K562 (cell line): Measurements from ENCODE around the gene COL26A1. TPM values are rescaled to one million over a fixed set of nuclear protein-coding genes. Genes with fewer than 3 reads are reported as not detected.
A peak's percentile ranks its signal among the peaks of the same experiment; 100 is the strongest.

Experiments used
- ATAC-seq: fragments of 200-7000 bp; cut with Tn5 transposase; 3 replicates; pipeline ENCODE4 v1.9.1; 2020; ENCODE audit warnings: moderate library complexity
- BruUV-seq: library from RNA; stranded (reverse); fragments of 400-500 nt; replicated peaks from 2 replicates; lab custom pipeline; 2021; lab: Mats Ljungman, UMichigan
- CTCF ChIA-PET: fragments of 300-600 bp; formaldehyde crosslinking; extraction: SDS; loops from one replicate; lab custom pipeline; 2021; ENCODE audit warnings: low intra/inter-chr PET ratio; lab: Yijun Ruan, JAX
- POLR2A ChIA-PET: fragments of 300-600, 350-650 bp; sonication (Branson Sonifier 250); formaldehyde crosslinking; extraction: SDS; loops from one replicate; lab custom pipeline; 2021; ENCODE audit warnings: antibody characterized with exemption, inconsistent platforms; lab: Yijun Ruan, JAX
- DNase-seq, 4 experiments: peaks; one replicate each; pipeline versions ENCODE4 v3.0.0 to v3.0.0-alpha.2; 2011 to 2018; ENCODE audit warnings: low spot score in 3 of 4, mixed read lengths in 3 of 4; ENCODE audit errors: extremely low read depth in 1 of 4
- FAIRE-seq: peaks from 2 replicates; lab custom pipeline; 2011; peaks lifted over from hg19 to GRCh38; lab: Jason Lieb, UNC
- H2AFZ ChIP-seq: 2 replicates; pipeline ENCODE4 v1.6.0; 2011; ENCODE audit warnings: low read depth, low read length, control low read depth, inconsistent platforms
- H3K27ac ChIP-seq: fragments of 200-600 bp; 3 replicates; pipeline ENCODE4 v1.8.0; 2011; ENCODE audit warnings: low read depth, mild to moderate bottlenecking, control low read depth, inconsistent platforms, low read length, moderate library complexity, mixed read lengths; ENCODE audit errors: extremely low read depth
- H3K27me3 ChIP-seq, 2 experiments: fragments of 300-600 bp in 1 of 2; 2 replicates in 1 of 2; 3 replicates in 1 of 2; pipeline versions ENCODE4 v1.6.0 to v1.8.0; 2011; ENCODE audit warnings: inconsistent platforms in 2 of 2, low read length in 2 of 2, mild to moderate bottlenecking in 1 of 2, mixed read lengths in 1 of 2, moderate library complexity in 1 of 2; ENCODE audit not compliant: control insufficient read depth in 2 of 2, insufficient read depth in 2 of 2
- H3K36me3 ChIP-seq: fragments of 300-600 bp; 3 replicates; pipeline ENCODE4 v1.8.0; 2011; ENCODE audit warnings: mild to moderate bottlenecking, low read length, inconsistent platforms; ENCODE audit not compliant: control insufficient read depth, insufficient read depth
- H3K4me1 ChIP-seq, 2 experiments: fragments of 200-600 bp in 1 of 2; replicated peaks in 1 of 2; 2 replicates in 1 of 2; 3 replicates in 1 of 2; pipeline versions ENCODE4 v1.5.1 to v1.8.0; 2011; ENCODE audit warnings: inconsistent platforms in 2 of 2, low read length in 2 of 2, mild to moderate bottlenecking in 1 of 2, mixed read lengths in 1 of 2, moderate library complexity in 1 of 2; ENCODE audit not compliant: control insufficient read depth in 2 of 2, insufficient read depth in 2 of 2
- H3K4me2 ChIP-seq: 2 replicates; pipeline ENCODE4 v1.6.1; 2011; ENCODE audit warnings: low read length, control low read depth, inconsistent platforms, mixed read lengths; ENCODE audit not compliant: insufficient read depth
- H3K4me3 ChIP-seq: fragments of 200-600 bp; sonication (generic), shearing (Covaris generic); 2 replicates; pipeline ENCODE4 v1.5.1; 2016; ENCODE audit warnings: control low read depth, inconsistent platforms
- H3K79me2 ChIP-seq: fragments of 200-600 bp; 3 replicates; pipeline ENCODE4 v1.8.0; 2011; ENCODE audit warnings: low read length, inconsistent platforms; ENCODE audit not compliant: control insufficient read depth, insufficient read depth
- H3K9ac ChIP-seq, 2 experiments: 2 replicates each; pipeline versions ENCODE4 v1.6.0 to v1.6.1; 2011; ENCODE audit warnings: low read depth in 2 of 2, low read length in 2 of 2, control low read depth in 1 of 2, inconsistent platforms in 1 of 2, mild to moderate bottlenecking in 1 of 2, mixed read lengths in 1 of 2; ENCODE audit not compliant: insufficient read depth in 1 of 2
- H3K9me1 ChIP-seq: one replicate; pipeline ENCODE4 v1.6.0; 2011; ENCODE audit warnings: inconsistent platforms, mild to moderate bottlenecking, low read length, moderate library complexity; ENCODE audit not compliant: control insufficient read depth, insufficient read depth
- H3K9me3 ChIP-seq: replicated peaks from 2 replicates; pipeline ENCODE4 v1.5.1; 2011; ENCODE audit warnings: low read depth, low read length, inconsistent platforms; ENCODE audit not compliant: control insufficient read depth, insufficient read depth
- H4K20me1 ChIP-seq: replicated peaks from 2 replicates; pipeline ENCODE4 v1.6.1; 2011; ENCODE audit warnings: low read length, inconsistent platforms, mixed read lengths; ENCODE audit not compliant: control insufficient read depth, insufficient read depth
- CBX8 ChIP-seq: fragments of 200-600 bp; sonication (generic); IDR thresholded peaks from 2 replicates; pipeline ENCODE4 v1.6.1; 2012; ENCODE audit warnings: borderline replicate concordance, mixed run types, low read depth, mild to moderate bottlenecking, moderate library complexity, mixed read lengths, low read length, control low read depth, inconsistent platforms; ENCODE audit not compliant: poor library complexity, severe bottlenecking; ENCODE audit errors: extremely low read depth
- KLF6 ChIP-seq: fragments of 250-450 bp; sonication (Bioruptor Pico); IDR thresholded peaks from 2 replicates; pipeline ENCODE4 v1.4.0; 2020; ENCODE audit warnings: mild to moderate bottlenecking, moderate library complexity, borderline replicate concordance
- MAFK ChIP-seq: IDR thresholded peaks from 2 replicates; pipeline ENCODE4 v1.6.1; 2011; ENCODE audit warnings: low read length, improper control_type of control experiment
- MIER1 ChIP-seq: fragments of 450-650 bp; IDR thresholded peaks from 2 replicates; pipeline ENCODE4 v1.6.1; 2016; ENCODE audit warnings: antibody characterized with exemption, mild to moderate bottlenecking, low read depth
- NCOA2 ChIP-seq, 2 experiments: fragments of 450-650 bp; IDR thresholded peaks; 2 replicates each; pipeline ENCODE4 v1.6.1; 2018; ENCODE audit warnings: mild to moderate bottlenecking in 2 of 2, moderate library complexity in 1 of 2; ENCODE audit not compliant: partially characterized antibody in 2 of 2
- RCOR1 ChIP-seq, 2 experiments: IDR thresholded peaks; 2 replicates each; pipeline ENCODE4 v1.6.1; 2012; ENCODE audit warnings: low read depth in 2 of 2, low read length in 2 of 2, borderline replicate concordance in 1 of 2, improper control_type of control experiment in 1 of 2
- ZNF263 ChIP-seq: sonication (generic); formaldehyde crosslinking; IDR thresholded peaks from 2 replicates; pipeline ENCODE4 v1.8.0; 2022; ENCODE audit warnings: mild to moderate bottlenecking, missing genetic modification reagents, borderline replicate concordance
- ZNF507 ChIP-seq: conservative IDR thresholded peaks from 2 replicates; pipeline ENCODE4 v1.6.1; 2017; ENCODE audit warnings: missing genetic modification characterization, missing compliant biosample characterization
- ZNF740 ChIP-seq, 3 experiments: fragments of 200-800 bp in 1 of 3; sonication (Bioruptor generic) in 1 of 3; sonication (generic) in 1 of 3; formaldehyde crosslinking in 1 of 3; IDR thresholded peaks; 2 replicates each; pipeline versions ENCODE4 v1.6.1 to v1.8.0; 2016 to 2022; ENCODE audit warnings: mild to moderate bottlenecking in 2 of 3, missing compliant biosample characterization in 2 of 3, missing genetic modification characterization in 2 of 3, missing genetic modification reagents in 1 of 3
- WGBS: fragments of 100-300 bp; shearing (Covaris generic); methylation state at CpG from one replicate; pipeline ENCODE4 v1.1.6; 2016; ENCODE audit warnings: low coverage, mixed read lengths; ENCODE audit not compliant: insufficient coverage; ENCODE audit errors: missing lambda C conversion rate; 5-methylcytosine and 5-hydroxymethylcytosine counted together
- in situ Hi-C: fragments of 300-500 bp; cut with MboI; formaldehyde crosslinking; loops from 4 replicates; pipeline ENCODE4 v1.15.0; 2018; ENCODE audit warnings: inconsistent platforms, mixed read lengths
- intact Hi-C: fragments of 100-400 bp; cut with micrococcal nuclease; formaldehyde crosslinking; loops from 2 replicates; pipeline ENCODE4 v1.14.2; 2022
- polyA plus RNA-seq, 8 experiments: library from polyadenylated mRNA; depleted of rRNA in 4 of 8; stranded (reverse) in 5 of 8; unstranded in 3 of 8; fragments of >200 nt; fragmentation: Nextera tagmentation in 2 of 8; fragmentation: Illumina TruSeq in 1 of 8; extraction: Ambion mirVana in 2 of 8; extraction: Trizol in 1 of 8; gene quantifications; 2 replicates each; pipeline versions ENCODE4 v1.2.1 to v1.2.3, GENCODE V29; 2011 to 2014; ENCODE audit warnings: inconsistent platforms in 1 of 8, missing spikeins in 1 of 8
- total RNA-seq, 7 experiments: library from RNA; depleted of rRNA in 6 of 7; stranded (reverse); fragments of >200 nt in 6 of 7; fragmentation: Illumina TruSeq in 2 of 7; extraction: Trizol in 2 of 7; gene quantifications; 2 replicates each; pipeline versions ENCODE4 v1.2.1 to v1.2.3, GENCODE V29; 2011 to 2021; ENCODE audit warnings: low replicate concordance in 1 of 7

Gene COL26A1
- total and polyA plus RNA-seq, 9 of the 15 experiments (the other 6 are each of a cell fraction or from before 2014, with no cell fraction given), result 0.04 to 0.39 (median 0.07) TPM; not detected in 5

DNA sequence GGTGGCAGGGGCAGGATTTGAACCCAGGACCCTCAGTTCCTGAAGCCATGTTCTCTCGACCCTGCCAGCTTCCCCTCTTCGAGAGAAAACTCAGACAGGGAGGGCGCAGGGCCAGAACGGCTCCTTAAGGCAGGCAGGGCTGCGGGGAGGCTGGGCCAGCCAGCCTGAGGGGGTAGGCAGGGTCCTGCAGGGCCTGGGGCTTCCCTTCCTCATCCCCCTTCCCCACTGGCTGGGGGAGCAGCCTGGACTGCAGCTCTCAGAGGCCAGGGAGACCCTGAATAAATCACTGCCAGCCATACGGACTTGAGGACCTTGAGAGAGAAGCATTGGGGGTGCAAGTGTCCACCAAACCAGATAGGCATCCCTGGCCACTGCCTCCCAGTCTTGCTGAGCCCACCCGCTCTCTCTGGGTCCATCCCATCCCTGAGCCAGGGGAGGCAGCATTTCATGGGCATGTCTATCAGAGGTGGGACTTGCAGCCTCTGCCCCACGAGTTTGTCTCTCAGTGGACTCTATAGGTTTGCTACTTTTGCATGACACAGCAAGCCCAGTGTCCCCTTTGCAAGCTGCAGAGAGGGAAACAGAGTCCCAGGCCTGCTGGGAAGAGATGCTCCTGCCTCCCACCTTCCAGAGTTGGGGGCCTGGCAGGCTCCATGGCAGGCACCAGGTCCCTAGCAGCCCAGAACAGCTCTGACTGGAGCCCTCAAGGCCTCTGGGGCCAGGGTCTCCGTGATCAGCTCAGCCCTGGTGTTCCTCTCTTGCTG lies 195.5 kb downstream of the COL26A1 start:
- BruUV-seq, result no TSS peak
- H3K4me1 ChIP-seq, result peaks cover 0 to 6% of the 10 kb centered on the region in 2 experiments; a peak in 2 of 5 replicates
- H3K79me2 ChIP-seq, result no peaks in the 10 kb centered on the region
- no peaks in the 10 kb centered on the region for H3K9me1 ChIP-seq
- no peak overlapping the region for H3K27ac ChIP-seq
- no peak overlapping the region for H2AFZ ChIP-seq
- no peak for ATAC-seq
- no peak overlapping the region for H3K4me2 ChIP-seq
- H4K20me1 ChIP-seq, result no peaks in the 10 kb centered on the region; the same call in 1 of the 2 replicates
- POLR2A ChIA-PET, result interaction anchor here (1.1 kb wide), 1 partner anchor 9 kb away, joined by 3 read pairs; no protein-coding TSS in a partner anchor
- WGBS, result under 1% methylated on average over 9 of the region's 9 CpGs
- H3K27me3 ChIP-seq, result peaks cover 10 to 60% of the 10 kb centered on the region in 2 experiments; a peak in 3 of 5 replicates
- H3K9ac ChIP-seq, result peak overlapping the region in 1 of 2 experiments; percentile 36; a peak in 1 of 4 replicates
- H3K9me3 ChIP-seq, result no peaks in the 10 kb centered on the region
- intact Hi-C loops (no loop called here), in situ Hi-C loops (no loop called here)
- H3K36me3 ChIP-seq, result no peaks in the 10 kb centered on the region
- TF ChIP-seq MAFK (no peak), ZNF740 (CRISPR knock-in tag; IDR thresholded peaks at IDR 0.05) (no peak), ZNF740 (tag; IDR thresholded peaks at IDR 0.05) (no peak), KLF6 (CRISPR knock-in tag) (no peak), RCOR1 (IDR thresholded peaks at IDR 0.05; ENCODE audit: borderline replicate concordance in 1 of 2, low read depth in 2 of 2, low read length in 2 of 2) (no peak), NCOA2 (IDR thresholded peaks at IDR 0.05; ENCODE audit: partially characterized antibody in 2 of 2) (no peak), CBX8 (no peak), ZNF263 (CRISPR knock-in tag) (no peak), ZNF507 (tag) (no peak), MIER1 (no peak)
- TF ChIP-seq, all 486 proteins: peak for 0
- no peak overlapping the region for H3K4me3 ChIP-seq
- DNase-seq (no peak), FAIRE-seq (no peak)
- CTCF ChIA-PET, result interaction anchor here (0.6 kb wide), 1 partner anchor 832 kb away, joined by 3 read pairs; no protein-coding TSS in a partner anchor
